HG03060 (cell line): ENCODE measurements around the gene ZNF205.
A peak's percentile ranks its signal among the peaks of the same experiment; 100 is the strongest.

ENCODE experiments used
- ATAC-seq: cut with Tn5 transposase; IDR thresholded peaks from one replicate; pipeline ENCODE4 v1.9.1; 2021; ENCODE audit warnings: low read depth, moderate number of reproducible peaks; ENCODE audit not compliant: unreplicated experiment

The ZNF205 gene

DNA sequence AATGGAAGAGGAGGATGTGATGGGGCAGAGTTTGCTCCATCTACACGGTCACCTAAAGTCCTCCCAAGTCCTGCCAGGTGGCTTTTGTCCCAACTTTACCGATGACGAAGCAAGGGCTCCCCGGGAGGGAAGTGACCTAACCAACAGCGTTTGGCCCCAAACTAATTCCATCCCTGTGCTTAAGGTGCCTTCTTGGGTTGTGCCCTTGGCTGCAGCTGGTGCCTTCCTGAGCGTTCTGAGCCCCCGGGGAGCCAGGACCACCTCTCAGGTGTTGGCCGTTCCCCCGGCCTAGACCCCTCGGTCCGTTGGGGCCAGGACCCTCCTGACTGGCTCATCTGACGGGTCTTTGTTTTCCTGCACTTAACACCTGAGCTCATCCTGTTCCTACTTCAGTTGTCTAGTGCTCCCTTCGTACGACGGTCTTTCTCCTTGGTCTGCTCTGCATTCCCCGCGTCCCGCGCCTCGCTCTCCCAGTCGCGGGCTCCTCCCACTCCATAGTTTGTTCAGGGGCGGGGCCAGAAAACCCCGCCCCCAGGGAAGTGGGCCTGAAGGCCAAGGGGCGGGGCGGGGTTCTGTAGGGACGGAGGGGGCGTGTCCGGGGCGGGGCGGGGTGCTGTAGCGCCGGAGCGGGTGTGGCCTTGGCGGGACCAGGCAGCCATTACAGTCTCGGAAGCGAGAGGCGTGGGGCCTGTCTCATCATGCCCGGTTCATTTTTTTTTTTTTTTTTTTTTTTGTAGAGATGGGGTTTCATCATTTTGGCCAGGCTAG, 12.5 kb upstream of the ZNF205 start:
- ATAC-seq, result no peak

GRCh38 chr16:3101018-3101840, 11.2 kb upstream of the ZNF205 start:
- ATAC-seq, result no peak

DNA sequence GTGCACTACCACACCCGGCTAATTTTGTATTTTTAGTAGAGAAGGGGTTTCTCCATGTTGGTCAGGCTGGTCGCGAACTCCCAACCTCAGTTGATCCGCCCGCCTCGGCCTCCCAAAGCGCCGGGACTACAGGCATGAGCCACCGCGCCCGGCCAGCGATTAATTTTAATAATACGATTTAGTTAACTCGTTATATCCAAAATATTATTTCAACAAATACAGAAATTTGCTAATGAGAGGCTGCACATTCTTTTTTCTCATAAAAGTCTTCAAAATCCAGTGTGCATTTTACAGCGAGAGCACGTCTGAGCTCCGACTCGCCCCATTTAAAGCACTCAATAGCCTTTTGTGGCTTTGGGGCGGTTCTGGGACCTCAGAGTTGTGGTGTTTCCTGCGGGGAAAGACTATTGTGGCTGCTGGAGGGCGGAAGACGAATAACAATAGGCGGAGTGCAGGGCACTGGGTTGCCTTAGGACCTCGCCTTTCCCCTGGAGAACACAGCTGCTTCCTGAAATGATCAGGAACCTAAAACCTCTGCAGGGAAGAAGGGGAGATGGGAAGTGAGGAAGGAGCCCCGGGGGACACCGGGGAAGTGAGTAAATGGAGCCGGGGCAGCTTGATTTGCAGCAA, 10.4 kb upstream of the ZNF205 start:
- no peak for ATAC-seq

- ATAC-seq, result peak; percentile 77
Measured at GRCh38 chr16:3106205-3106928, 6.0 kb upstream of the ZNF205 start.

GRCh38 chr16:3112881-3113574, 642 bp downstream of the ZNF205 start:
- no peak for ATAC-seq

- ATAC-seq, result no peak
Measured at GRCh38 chr16:3113765-3114479, 1.5 kb downstream of the ZNF205 start.

DNA sequence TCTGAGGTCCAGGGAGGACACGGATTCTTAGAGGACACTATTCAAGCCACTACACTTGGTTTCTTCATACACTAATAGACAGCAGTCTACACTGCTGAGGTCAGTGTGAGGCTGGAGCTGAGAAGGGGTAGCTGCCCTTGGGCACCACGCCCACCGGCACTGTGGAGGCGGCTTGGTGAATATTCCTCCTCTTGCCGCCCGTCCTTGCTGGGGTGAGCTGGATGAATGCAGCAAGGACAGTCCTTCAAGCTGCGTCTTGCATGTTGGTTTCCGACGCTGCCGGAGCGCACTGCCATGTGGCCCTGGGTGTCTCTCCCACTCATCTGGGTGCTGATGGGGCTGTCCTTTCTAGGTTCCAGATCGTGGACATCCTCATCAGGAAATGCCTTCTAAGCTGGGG, 2.6 kb downstream of the ZNF205 start:
- no peak for ATAC-seq

- ATAC-seq, result no peak
Measured at GRCh38 chr16:3115561-3115960, 3.2 kb downstream of the ZNF205 start.

DNA sequence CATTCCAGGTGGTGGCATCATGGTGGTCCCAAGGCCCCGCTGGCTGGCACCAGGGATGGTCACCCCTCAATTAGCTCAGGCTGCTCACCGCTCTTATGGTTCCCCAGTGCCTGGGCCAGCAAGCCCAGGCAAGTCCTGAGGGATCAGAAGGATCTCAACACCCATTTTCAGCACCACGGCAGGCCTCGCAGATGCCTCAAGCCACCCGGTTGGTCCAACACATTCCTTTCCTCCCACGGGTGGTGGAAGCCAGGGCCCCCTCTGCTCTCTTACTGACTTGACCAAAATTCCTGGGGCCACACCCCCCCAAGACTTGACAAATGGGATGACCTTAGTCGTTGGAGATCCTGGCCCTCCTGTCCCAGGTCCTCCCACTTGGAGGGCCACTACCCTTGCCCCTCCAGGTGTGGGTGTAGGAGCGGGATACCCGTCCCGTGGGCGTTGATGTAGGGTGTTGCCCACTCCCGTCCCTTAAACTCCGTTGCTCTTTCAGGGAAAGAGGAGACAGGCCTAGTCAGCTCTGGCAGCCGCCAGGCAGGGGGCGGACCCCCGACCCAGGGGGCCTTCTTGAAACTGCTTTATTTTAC, 5.9 kb downstream of the ZNF205 start:
- ATAC-seq, result no peak

DNA sequence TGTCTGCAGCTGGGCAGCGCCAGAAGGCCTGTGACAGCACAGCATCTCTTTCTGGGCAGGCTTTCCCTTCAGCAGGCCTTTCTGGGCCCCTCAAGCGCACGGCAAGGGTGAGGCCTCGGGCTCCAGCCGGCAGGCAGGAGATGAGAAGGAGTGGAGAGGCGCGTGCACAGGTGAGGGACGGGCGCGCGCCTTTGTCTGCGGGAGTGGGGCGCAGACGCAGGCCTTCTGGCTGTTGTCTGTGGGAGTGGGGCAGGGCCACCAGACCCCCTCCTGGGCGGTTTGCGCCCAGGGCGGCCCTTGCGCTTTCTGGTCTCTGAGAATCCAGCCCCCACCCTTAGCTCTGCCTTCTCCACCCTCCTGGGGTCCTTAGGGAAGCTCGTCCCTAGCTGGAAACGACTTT, 6.5 kb downstream of the ZNF205 start:
- ATAC-seq, result no peak

GRCh38 chr16:3119286-3119685, 6.9 kb downstream of the ZNF205 start:
- no peak for ATAC-seq

DNA sequence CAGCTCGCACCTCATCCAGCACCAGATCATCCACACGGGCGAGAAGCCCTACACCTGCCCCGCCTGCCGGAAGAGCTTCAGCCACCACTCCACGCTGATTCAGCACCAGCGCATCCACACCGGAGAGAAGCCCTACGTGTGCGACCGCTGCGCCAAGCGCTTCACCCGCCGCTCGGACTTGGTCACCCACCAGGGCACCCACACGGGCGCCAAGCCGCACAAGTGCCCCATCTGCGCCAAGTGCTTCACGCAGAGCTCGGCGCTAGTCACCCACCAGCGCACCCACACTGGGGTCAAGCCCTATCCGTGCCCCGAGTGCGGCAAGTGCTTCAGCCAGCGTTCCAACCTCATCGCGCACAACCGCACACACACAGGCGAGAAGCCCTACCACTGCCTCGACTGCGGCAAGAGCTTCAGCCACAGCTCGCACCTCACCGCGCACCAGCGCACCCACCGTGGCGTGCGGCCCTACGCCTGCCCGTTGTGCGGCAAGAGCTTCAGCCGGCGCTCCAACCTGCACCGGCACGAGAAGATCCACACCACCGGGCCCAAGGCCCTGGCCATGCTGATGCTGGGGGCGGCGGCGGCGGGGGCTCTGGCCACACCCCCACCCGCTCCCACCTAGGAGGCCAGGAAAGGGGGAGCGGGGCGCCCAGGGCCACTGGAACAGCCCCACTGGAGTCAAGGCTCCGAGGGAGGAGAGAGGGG, 7.5 kb downstream of the ZNF205 start:
- ATAC-seq, result no peak

DNA sequence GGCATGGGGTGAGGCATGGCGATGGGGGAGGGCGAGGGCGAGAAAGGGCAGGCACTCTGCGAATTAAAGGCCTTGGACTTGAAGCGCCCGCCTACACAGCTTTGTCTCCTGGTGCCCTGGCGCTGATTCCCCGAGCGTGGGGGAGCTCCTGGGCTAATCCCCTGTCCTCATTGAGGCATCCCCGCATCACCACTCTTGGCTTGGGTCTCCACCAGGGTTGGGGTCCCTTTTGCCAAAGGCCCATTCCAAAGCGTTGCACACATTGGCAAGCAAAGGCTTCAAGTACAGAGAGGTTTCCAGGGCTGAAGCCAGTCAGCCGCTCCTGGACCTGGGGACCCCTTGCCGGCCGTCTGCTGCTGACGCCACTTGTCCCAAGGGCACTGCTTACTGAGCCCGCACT, 8.0 kb downstream of the ZNF205 start:
- no peak for ATAC-seq

DNA sequence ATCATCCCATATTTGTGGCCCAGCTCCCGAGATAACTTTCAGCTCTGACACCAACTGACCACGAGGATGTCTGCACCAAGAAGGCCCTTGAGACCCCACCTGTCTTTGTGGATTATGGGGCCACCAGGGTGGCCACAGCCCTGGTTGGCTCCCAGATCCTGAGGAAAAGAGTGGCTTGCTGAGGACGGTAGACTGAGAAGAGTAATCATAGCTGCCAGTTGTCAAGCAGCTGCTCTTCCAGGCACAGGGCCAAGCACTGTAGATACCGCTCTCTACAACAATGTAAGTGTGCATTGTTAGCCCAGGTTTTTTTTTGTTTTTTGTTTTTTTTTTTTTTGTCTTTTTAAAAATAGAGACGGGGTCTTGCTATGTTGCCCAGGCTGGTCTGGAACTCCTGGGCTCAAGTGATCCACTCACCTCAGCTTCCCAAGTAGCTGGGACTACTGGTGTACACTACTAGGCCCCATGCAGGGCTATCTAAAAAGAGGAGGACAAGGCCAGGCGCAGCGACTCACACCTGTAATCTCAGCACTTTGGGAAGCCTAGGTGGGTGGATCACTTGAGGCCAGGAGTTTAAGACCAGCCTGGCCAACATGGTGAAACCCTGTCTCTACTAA, 9.6 kb downstream of the ZNF205 start:
- no peak for ATAC-seq

- ATAC-seq, result no peak
Measured at GRCh38 chr16:3122926-3123570, 10.7 kb downstream of the ZNF205 start.

- peak; percentile 56 for ATAC-seq
Measured at GRCh38 chr16:3123986-3124886, 11.8 kb downstream of the ZNF205 start.

DNA sequence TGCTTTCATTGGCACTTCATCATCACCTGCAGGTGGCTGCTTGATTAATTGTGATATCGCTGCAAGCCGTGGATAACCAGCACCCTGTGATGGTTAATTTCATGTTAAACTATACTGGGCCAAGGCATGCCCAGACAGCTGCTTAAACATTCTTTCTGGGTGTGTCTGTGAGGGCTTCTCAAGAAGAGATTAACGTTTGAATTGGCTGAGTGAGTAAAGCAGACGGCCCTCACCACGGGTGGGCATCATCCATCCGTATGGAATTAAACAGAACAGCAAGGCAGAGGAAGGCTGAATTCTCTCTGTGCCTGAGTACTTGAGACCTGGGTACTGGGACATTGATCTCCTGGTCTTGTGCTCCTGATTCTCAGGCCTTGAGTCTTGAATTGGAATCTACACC, 15.4 kb downstream of the ZNF205 start:
- no peak for ATAC-seq
